NB4 (cell line): ENCODE results near the gene CNTN6.

Experiments
- TF ChIP-seq, protein P1 (sequence below): IDR thresholded peaks from one replicate; pipeline ENCODE4 v1.5.1; 2012; ENCODE audit warnings: low read depth, low read length
- TF ChIP-seq, protein P2 (sequence below): IDR thresholded peaks from 2 replicates; pipeline ENCODE4 v1.6.1; 2011; ENCODE audit warnings: low read depth, low read length

DNA sequence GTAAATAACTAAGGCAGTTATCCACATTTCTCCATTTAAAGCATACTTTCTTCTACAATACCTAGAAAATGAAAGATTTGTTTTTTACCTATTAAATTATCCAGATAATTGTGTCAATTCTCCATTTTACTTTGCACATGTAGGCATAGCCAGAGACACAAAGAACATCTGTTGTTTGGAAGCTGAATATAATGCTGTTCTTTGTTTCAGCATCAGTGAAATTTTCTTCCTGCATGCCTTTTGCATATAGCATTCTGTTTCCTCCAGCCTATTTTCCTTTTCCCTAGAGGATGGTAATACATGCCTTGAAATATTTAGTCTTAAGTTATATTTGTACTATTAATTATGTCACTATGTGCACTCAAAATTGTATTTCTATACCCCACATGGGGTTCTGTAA lies 233.7 kb downstream of the CNTN6 start:
- TF ChIP-seq, protein P1, sequence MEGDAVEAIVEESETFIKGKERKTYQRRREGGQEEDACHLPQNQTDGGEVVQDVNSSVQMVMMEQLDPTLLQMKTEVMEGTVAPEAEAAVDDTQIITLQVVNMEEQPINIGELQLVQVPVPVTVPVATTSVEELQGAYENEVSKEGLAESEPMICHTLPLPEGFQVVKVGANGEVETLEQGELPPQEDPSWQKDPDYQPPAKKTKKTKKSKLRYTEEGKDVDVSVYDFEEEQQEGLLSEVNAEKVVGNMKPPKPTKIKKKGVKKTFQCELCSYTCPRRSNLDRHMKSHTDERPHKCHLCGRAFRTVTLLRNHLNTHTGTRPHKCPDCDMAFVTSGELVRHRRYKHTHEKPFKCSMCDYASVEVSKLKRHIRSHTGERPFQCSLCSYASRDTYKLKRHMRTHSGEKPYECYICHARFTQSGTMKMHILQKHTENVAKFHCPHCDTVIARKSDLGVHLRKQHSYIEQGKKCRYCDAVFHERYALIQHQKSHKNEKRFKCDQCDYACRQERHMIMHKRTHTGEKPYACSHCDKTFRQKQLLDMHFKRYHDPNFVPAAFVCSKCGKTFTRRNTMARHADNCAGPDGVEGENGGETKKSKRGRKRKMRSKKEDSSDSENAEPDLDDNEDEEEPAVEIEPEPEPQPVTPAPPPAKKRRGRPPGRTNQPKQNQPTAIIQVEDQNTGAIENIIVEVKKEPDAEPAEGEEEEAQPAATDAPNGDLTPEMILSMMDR = no peak
- TF ChIP-seq, protein P2, sequence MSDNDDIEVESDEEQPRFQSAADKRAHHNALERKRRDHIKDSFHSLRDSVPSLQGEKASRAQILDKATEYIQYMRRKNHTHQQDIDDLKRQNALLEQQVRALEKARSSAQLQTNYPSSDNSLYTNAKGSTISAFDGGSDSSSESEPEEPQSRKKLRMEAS = no peak
